Lung (tissue), 12 donors: Measurements from ENCODE around the gene CNN2. TPM values are rescaled to one million over a fixed set of nuclear protein-coding genes. Genes with fewer than 3 reads are reported as not detected.
A peak's percentile ranks its signal among the peaks of the same experiment; 100 is the strongest.

Experiments used
- ATAC-seq: fragments of 200-7000 bp; cut with Tn5 transposase; one replicate; pipeline ENCODE4 v1.9.1; 2020; ENCODE audit warnings: moderate number of reproducible peaks; ENCODE audit not compliant: insufficient read depth, low FRiP score
- DNase-seq, 3 donors: peaks; one replicate each; pipeline ENCODE4 v3.0.0-alpha.2; 2013 to 2017
- H3K27ac ChIP-seq, 2 donors: one replicate each; pipeline ENCODE4 v1.5.1; 2013; ENCODE audit warnings: mild to moderate bottlenecking in 2 of 2, moderate library complexity in 2 of 2, control low read depth in 1 of 2, inconsistent platforms in 1 of 2, low read depth in 1 of 2, low read length in 1 of 2
- H3K27me3 ChIP-seq, 3 donors: one replicate each; pipeline ENCODE4 v1.5.1; 2013; ENCODE audit warnings: low read length in 2 of 3; ENCODE audit not compliant: control insufficient read depth in 3 of 3, insufficient read depth in 3 of 3
- H3K36me3 ChIP-seq, 4 donors: one replicate each; pipeline ENCODE4 v1.5.1; 2013; ENCODE audit warnings: low read length in 4 of 4, mild to moderate bottlenecking in 1 of 4, moderate library complexity in 1 of 4; ENCODE audit not compliant: control insufficient read depth in 4 of 4, insufficient read depth in 4 of 4
- H3K4me1 ChIP-seq, 5 donors: one replicate each; pipeline ENCODE4 v1.5.1; 2013; ENCODE audit warnings: low read length in 5 of 5, mild to moderate bottlenecking in 2 of 5, moderate library complexity in 1 of 5; ENCODE audit not compliant: control insufficient read depth in 5 of 5, insufficient read depth in 5 of 5
- H3K4me3 ChIP-seq: one replicate; pipeline ENCODE4 v1.5.1; 2013; ENCODE audit warnings: mild to moderate bottlenecking, control low read depth, moderate library complexity
- H3K9ac ChIP-seq, 2 donors: one replicate each; pipeline ENCODE4 v1.5.1; 2013; ENCODE audit warnings: low read length in 2 of 2, control low read depth in 1 of 2; ENCODE audit not compliant: insufficient read depth in 1 of 2
- H3K9me3 ChIP-seq, 4 donors: one replicate each; pipeline ENCODE4 v1.5.1; 2013; ENCODE audit warnings: low read length in 3 of 4, mild to moderate bottlenecking in 1 of 4, moderate library complexity in 1 of 4; ENCODE audit not compliant: control insufficient read depth in 4 of 4, insufficient read depth in 3 of 4
- WGBS, 2 donors: extraction: QIAGEN DNeasy Blood & Tissue Kit; methylation state at CpG; one replicate each; pipeline ENCODE4 v1.1.7; 2013; 5-methylcytosine and 5-hydroxymethylcytosine counted together
- polyA plus RNA-seq, 2 donors: library from polyadenylated mRNA; stranded (reverse); fragments of 200-250 nt; gene quantifications; one replicate each; pipeline ENCODE4 v1.2.1, GENCODE V29; 2013
- total RNA-seq, 2 donors: library from RNA; depleted of rRNA in 1 of 2; stranded (reverse); fragments of >200 nt in 1 of 2; gene quantifications; one replicate each; pipeline ENCODE4 v1.2.1, GENCODE V29; 2014 to 2021
- TF ChIP-seq, protein P1 (sequence below): IDR thresholded peaks from 2 replicates; pipeline ENCODE4 v1.5.1; 2012; ENCODE audit warnings: mild to moderate bottlenecking; ENCODE audit errors: control extremely low read depth, extremely low read depth
- donor health status: control.
- donor health status: control.
- donor health status: Bipolar disorder and iron deficiency.
- donor health status: healthy.
- donor health status: DM: yes; HTN: yes; CAD: no.

CNN2 gene
- total and polyA plus RNA-seq, 4 donors, result 161 to 236 (median 180) TPM

DNA sequence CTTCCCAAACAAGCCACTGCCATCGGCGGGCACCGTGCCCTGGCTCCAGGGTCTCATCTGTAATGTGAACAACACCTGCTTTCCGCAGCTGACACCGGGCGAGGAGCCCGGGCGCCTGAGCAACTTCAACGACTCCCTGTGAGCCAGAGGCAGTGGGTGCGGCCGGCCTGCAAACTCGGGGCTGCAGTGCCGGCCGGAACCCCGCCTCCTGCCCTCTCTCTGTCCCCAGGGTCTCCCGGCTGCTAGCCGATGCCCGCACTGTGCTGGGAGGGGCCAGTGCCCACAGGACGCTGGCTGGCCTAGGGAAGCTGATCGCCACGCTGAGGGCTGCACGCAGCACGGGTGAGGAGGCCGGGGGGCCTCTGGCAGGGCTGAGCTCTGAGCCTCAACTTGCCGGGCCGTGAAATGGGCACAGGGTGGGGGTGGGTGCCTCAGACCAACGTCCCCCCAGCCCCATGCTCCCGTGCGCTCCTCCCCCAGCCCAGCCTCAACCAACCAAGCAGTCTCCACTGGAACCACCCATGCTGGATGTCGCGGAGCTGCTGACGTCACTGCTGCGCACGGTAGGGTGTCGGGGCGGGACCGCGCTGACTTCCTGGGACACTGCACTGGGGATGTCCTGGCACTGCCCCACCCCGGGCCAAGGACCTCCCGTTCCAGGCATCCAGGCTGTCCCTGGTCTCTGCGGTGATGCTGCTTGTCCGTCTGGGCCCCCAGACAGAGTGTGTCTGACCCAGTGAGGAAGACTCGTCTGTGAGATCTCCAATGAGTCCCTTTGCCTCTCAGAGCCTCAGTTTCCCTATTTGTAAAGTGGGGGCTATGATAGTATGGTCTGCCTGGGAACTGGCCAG is 15.7 kb downstream of the CNN2 start:
- peaks cover 0 to 36% (median 3%) of the 10 kb centered on the region in 5 donors for H3K4me1 ChIP-seq
- H3K9ac ChIP-seq, result no peak overlapping the region
- no peak for ATAC-seq
- peaks cover 0 to 15% (median 3%) of the 10 kb centered on the region in 4 donors for H3K36me3 ChIP-seq
- no peak overlapping the region for H3K27ac ChIP-seq
- no peak for DNase-seq
- H3K4me3 ChIP-seq, result no peak overlapping the region
- WGBS, 2 donors, result 75 to 77% methylated on average over 42 to 43 of the region's 43 CpGs
- no peaks in the 10 kb centered on the region for H3K9me3 ChIP-seq
- no peaks in the 10 kb centered on the region for H3K27me3 ChIP-seq
- TF ChIP-seq, protein P1, sequence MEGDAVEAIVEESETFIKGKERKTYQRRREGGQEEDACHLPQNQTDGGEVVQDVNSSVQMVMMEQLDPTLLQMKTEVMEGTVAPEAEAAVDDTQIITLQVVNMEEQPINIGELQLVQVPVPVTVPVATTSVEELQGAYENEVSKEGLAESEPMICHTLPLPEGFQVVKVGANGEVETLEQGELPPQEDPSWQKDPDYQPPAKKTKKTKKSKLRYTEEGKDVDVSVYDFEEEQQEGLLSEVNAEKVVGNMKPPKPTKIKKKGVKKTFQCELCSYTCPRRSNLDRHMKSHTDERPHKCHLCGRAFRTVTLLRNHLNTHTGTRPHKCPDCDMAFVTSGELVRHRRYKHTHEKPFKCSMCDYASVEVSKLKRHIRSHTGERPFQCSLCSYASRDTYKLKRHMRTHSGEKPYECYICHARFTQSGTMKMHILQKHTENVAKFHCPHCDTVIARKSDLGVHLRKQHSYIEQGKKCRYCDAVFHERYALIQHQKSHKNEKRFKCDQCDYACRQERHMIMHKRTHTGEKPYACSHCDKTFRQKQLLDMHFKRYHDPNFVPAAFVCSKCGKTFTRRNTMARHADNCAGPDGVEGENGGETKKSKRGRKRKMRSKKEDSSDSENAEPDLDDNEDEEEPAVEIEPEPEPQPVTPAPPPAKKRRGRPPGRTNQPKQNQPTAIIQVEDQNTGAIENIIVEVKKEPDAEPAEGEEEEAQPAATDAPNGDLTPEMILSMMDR, result no peak

GRCh38 chr19:1042689-1043511 is 16.5 kb downstream of the CNN2 start:
- TF ChIP-seq, protein P1, result no peak
- peak in 2 of 3 donors; percentile 40 to 51 for DNase-seq
- H3K9ac ChIP-seq, result no peak overlapping the region

DNA sequence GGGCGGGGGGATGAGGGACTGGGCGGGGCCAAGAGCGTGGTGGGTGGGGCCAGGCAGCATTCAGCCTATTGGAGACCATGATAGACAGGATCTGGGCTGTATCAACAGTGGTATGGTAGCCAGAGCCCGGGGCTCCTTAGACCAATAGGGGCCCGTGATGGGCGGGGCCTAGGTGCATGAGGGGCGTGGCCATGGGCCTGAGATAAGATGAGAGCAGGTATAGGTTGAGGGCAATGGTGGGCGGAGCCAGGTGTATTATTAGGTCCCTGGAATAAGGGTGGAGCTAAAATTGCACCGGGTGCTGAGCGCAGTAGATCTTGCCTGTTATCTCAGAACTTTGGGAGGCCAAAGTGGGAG is 18.8 kb downstream of the CNN2 start:
- H3K4me1 ChIP-seq, result peaks cover 0 to 27% (median 3%) of the 10 kb centered on the region in 5 donors
- no peaks in the 10 kb centered on the region for H3K27me3 ChIP-seq
- no peak overlapping the region for H3K27ac ChIP-seq
- H3K4me3 ChIP-seq, result no peak overlapping the region
- peaks cover 0 to 10% (median 0%) of the 10 kb centered on the region in 4 donors for H3K36me3 ChIP-seq
- ATAC-seq (no peak), DNase-seq (no peak)
- 80 to 86% methylated on average over 10 of the region's 10 CpGs for WGBS, 2 donors
- H3K9me3 ChIP-seq, result no peaks in the 10 kb centered on the region
- TF ChIP-seq, protein P1, result no peak
- no peak overlapping the region for H3K9ac ChIP-seq

More at GRCh38 chr19:1042689-1043511, 16.5 kb downstream of the CNN2 start:
- no peak overlapping the region for H3K4me3 ChIP-seq
- H3K27ac ChIP-seq, result no peak overlapping the region
- H3K36me3 ChIP-seq, result peaks cover 0 to 10% (median 3%) of the 10 kb centered on the region in 4 donors
- no peak for ATAC-seq
- H3K27me3 ChIP-seq, result no peaks in the 10 kb centered on the region
- 74 to 84% methylated on average over 23 of the region's 23 CpGs for WGBS, 2 donors
- peaks cover 0 to 36% (median 3%) of the 10 kb centered on the region in 5 donors for H3K4me1 ChIP-seq
- no peaks in the 10 kb centered on the region for H3K9me3 ChIP-seq
